Fibroblast of lung (primary cell): Measurements from ENCODE around the gene CNTFR. TPM values are rescaled to one million over a fixed set of nuclear protein-coding genes. Genes with fewer than 3 reads are reported as not detected.

Experiments
- DNase-seq, 2 donors: peaks; one replicate each; pipeline versions ENCODE4 v3.0.0 to v3.0.0-alpha.2; 2010; ENCODE audit warnings: low read depth in 2 of 2
- H2AFZ ChIP-seq: 2 replicates; pipeline ENCODE4 v1.5.1; 2012; ENCODE audit warnings: low read length, control low read depth, inconsistent platforms
- H3K27ac ChIP-seq: 2 replicates; pipeline ENCODE4 v1.5.1; 2011; ENCODE audit warnings: low read length, control low read depth; ENCODE audit not compliant: insufficient read depth
- H3K27me3 ChIP-seq: 2 replicates; pipeline ENCODE4 v1.5.1; 2011; ENCODE audit warnings: mild to moderate bottlenecking, low read length; ENCODE audit not compliant: control insufficient read depth, insufficient read depth
- H3K36me3 ChIP-seq: 2 replicates; pipeline ENCODE4 v1.5.1; 2011; ENCODE audit warnings: low read length; ENCODE audit not compliant: control insufficient read depth, insufficient read depth
- H3K4me1 ChIP-seq: 2 replicates; pipeline ENCODE4 v1.5.1; 2011; ENCODE audit warnings: low read length; ENCODE audit not compliant: control insufficient read depth, insufficient read depth; ENCODE audit errors: extremely low read depth
- H3K4me2 ChIP-seq: 2 replicates; pipeline ENCODE4 v1.5.1; 2011; ENCODE audit warnings: low read length, control low read depth; ENCODE audit not compliant: insufficient read depth; ENCODE audit errors: extremely low read depth
- H3K4me3 ChIP-seq, 4 experiments: fragments of 200-600 bp in 1 of 4; sonication (generic) in 1 of 4; replicated peaks in 1 of 4; 2 replicates each; pipeline ENCODE4 v1.5.1; 2011 to 2016; ENCODE audit warnings: low read length in 4 of 4, low read depth in 3 of 4, mild to moderate bottlenecking in 3 of 4, control low read depth in 2 of 4, inconsistent platforms in 1 of 4, mixed read lengths in 1 of 4; ENCODE audit not compliant: insufficient read depth in 1 of 4; ENCODE audit errors: control extremely low read depth in 1 of 4
- H3K79me2 ChIP-seq: 2 replicates; pipeline ENCODE4 v1.5.1; 2012; ENCODE audit warnings: mild to moderate bottlenecking, low read length, inconsistent platforms; ENCODE audit not compliant: control insufficient read depth, insufficient read depth
- H3K9ac ChIP-seq: 2 replicates; pipeline ENCODE4 v1.5.1; 2011; ENCODE audit warnings: mild to moderate bottlenecking, low read length, control low read depth; ENCODE audit not compliant: insufficient read depth
- H3K9me3 ChIP-seq: 2 replicates; pipeline ENCODE4 v1.5.1; 2012; ENCODE audit warnings: low read depth, low read length; ENCODE audit not compliant: control insufficient read depth, insufficient read depth
- H4K20me1 ChIP-seq: 2 replicates; pipeline ENCODE4 v1.5.1; 2011; ENCODE audit warnings: low read length; ENCODE audit not compliant: control insufficient read depth, insufficient read depth; ENCODE audit errors: extremely low read depth
- EZH2 ChIP-seq: IDR thresholded peaks from 2 replicates; pipeline ENCODE4 v1.5.1; 2012; ENCODE audit warnings: low read length, control low read depth, mild to moderate bottlenecking; ENCODE audit errors: missing control alignments
- polyA plus RNA-seq, 2 donors: library from polyadenylated mRNA; depleted of rRNA in 1 of 2; stranded (reverse) in 1 of 2; unstranded in 1 of 2; fragments of >200 nt; gene quantifications; 2 replicates each; pipeline ENCODE4 v1.2.1, GENCODE V29; 2011 to 2012; ENCODE audit warnings: missing spikeins in 1 of 2
- total RNA-seq: library from RNA; depleted of rRNA; stranded (reverse); fragments of >200 nt; gene quantifications from 2 replicates; pipeline ENCODE4 v1.2.1, GENCODE V29; 2014
- TF ChIP-seq, protein P1 (sequence below), 2 donors: IDR thresholded peaks in 1 of 2; conservative IDR thresholded peaks in 1 of 2; 1 replicate in 1 of 2; 2 replicates in 1 of 2; pipeline ENCODE4 v1.5.1; 2011 to 2012; ENCODE audit warnings: low read length in 2 of 2, control low read depth in 1 of 2, inconsistent platforms in 1 of 2, low read depth in 1 of 2, mild to moderate bottlenecking in 1 of 2

CNTFR gene
- total and polyA plus RNA-seq, 2 donors (not counting 1 experiment from before 2014, with no cell fraction given) = not detected

DNA sequence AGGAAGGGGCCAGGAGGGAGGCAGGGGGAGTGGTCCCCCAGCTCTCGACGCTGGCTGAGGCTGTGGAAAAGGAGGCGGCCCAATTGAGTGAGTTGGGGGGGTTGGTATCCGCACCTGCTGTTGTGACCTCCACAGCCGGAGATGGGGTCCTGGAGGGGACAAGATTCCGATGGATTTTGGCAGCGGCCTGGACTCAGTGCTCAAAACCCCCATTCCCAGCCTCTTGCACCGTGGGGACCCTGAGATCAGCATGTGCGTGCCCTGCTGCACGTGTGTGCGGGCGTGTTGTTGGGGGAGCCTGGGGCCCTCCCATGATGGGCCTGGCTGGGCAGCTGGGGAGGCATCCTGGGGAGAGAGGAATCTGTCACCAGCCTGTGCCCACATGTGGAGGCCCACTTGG, 15.0 kb downstream of the CNTFR start:
- Histone ChIP-seq H3K9ac (no peak overlapping the region), H3K36me3 (no peaks in the 10 kb centered on the region), H3K27me3 (peaks cover 31% of the 10 kb centered on the region), H2AFZ (no peak overlapping the region), H3K4me3 (no peak overlapping the region), H3K79me2 (no peaks in the 10 kb centered on the region), H3K27ac (no peak overlapping the region), H4K20me1 (no peaks in the 10 kb centered on the region), H3K4me1 (no peaks in the 10 kb centered on the region), H3K4me2 (no peak overlapping the region), H3K9me3 (no peaks in the 10 kb centered on the region)
- no peak for DNase-seq
- TF ChIP-seq EZH2 = no peak
- TF ChIP-seq, protein P1, sequence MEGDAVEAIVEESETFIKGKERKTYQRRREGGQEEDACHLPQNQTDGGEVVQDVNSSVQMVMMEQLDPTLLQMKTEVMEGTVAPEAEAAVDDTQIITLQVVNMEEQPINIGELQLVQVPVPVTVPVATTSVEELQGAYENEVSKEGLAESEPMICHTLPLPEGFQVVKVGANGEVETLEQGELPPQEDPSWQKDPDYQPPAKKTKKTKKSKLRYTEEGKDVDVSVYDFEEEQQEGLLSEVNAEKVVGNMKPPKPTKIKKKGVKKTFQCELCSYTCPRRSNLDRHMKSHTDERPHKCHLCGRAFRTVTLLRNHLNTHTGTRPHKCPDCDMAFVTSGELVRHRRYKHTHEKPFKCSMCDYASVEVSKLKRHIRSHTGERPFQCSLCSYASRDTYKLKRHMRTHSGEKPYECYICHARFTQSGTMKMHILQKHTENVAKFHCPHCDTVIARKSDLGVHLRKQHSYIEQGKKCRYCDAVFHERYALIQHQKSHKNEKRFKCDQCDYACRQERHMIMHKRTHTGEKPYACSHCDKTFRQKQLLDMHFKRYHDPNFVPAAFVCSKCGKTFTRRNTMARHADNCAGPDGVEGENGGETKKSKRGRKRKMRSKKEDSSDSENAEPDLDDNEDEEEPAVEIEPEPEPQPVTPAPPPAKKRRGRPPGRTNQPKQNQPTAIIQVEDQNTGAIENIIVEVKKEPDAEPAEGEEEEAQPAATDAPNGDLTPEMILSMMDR (conservative IDR thresholded peaks at IDR 0.05 in 1 of 2, IDR thresholded peaks at IDR 0.05 in 1 of 2; ENCODE audit: low read depth in 1 of 2, low read length in 2 of 2) = no peak

DNA sequence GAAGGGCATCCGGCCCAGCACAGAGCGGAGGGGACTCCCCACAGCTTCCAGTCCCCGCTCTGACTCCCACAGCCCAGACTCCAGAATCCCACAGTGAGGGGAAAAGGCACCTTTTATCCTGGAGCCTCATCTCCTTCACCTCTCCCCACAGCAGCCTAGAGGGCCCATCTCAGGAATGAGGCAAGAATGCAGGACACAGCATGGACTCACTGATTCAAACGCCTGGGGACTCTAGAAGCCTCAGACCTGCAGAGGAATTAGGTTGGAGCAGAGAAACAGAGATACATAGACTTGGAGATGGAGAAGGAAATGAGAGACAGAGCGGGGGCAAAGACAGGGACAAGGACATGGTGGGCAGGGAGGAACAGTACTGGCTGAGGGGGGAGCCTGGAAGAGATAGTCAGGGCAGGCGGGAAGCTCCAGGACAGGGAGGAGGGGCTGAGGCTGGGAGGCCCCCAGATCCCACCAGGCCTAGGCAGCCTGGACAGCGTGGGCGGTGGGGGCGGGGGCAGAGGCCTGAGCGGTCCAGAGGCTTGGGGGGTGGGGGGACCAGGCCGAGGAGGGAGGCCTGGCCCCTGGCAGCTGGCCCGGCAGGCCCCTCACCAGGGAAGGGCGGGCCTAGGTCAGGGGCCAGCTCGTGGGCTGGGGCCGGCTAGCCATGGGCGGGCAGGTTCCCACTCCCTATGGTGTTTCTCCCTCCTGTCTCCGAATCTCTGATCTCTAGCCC, 15.8 kb downstream of the CNTFR start:
- Histone ChIP-seq H3K27me3 (peaks cover 29% of the 10 kb centered on the region), H4K20me1 (no peaks in the 10 kb centered on the region), H3K4me1 (no peaks in the 10 kb centered on the region), H3K9me3 (no peaks in the 10 kb centered on the region), H3K4me3 (no peak overlapping the region), H3K36me3 (no peaks in the 10 kb centered on the region), H3K9ac (no peak overlapping the region), H3K79me2 (no peaks in the 10 kb centered on the region), H3K4me2 (no peak overlapping the region), H3K27ac (no peak overlapping the region), H2AFZ (no peak overlapping the region)
- DNase-seq = no peak
- TF ChIP-seq, protein P1 (conservative IDR thresholded peaks at IDR 0.05 in 1 of 2, IDR thresholded peaks at IDR 0.05 in 1 of 2; ENCODE audit: low read depth in 1 of 2, low read length in 2 of 2) = no peak
- TF ChIP-seq EZH2 = no peak

DNA sequence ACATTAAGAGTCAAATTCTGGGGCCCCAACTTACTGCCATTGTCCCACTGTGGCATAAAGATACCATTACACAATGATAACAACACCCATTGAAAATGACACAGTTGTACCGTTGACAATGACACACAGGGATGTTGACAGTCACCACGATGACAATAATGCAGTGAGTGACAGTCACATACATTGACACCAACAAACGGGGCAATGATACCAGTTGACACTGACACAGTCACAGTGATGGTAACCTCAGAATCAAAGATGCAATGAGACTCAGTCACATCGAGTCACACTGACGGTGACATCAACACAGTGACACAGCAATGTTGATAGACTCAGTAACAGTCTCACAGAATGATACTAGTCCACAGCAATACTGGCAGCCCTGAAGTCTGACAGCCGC, 16.9 kb downstream of the CNTFR start:
- no peaks in the 10 kb centered on the region for H4K20me1 ChIP-seq
- H3K9ac ChIP-seq = no peak overlapping the region
- TF ChIP-seq EZH2 = no peak
- TF ChIP-seq, protein P1 (conservative IDR thresholded peaks at IDR 0.05 in 1 of 2, IDR thresholded peaks at IDR 0.05 in 1 of 2; ENCODE audit: low read depth in 1 of 2, low read length in 2 of 2) = no peak
- H3K27ac ChIP-seq = no peak overlapping the region
- no peaks in the 10 kb centered on the region for H3K36me3 ChIP-seq
- no peaks in the 10 kb centered on the region for H3K79me2 ChIP-seq
- no peaks in the 10 kb centered on the region for H3K9me3 ChIP-seq
- H3K4me1 ChIP-seq = no peaks in the 10 kb centered on the region
- H2AFZ ChIP-seq = no peak overlapping the region
- H3K27me3 ChIP-seq = peaks cover 22% of the 10 kb centered on the region
- no peak for DNase-seq
- H3K4me3 ChIP-seq = no peak overlapping the region
- H3K4me2 ChIP-seq = no peak overlapping the region
